HEK293T (cell line): ENCODE results near the gene TMTC2.

ENCODE experiments used
- ARNT ChIP-seq: fragments of 450-650 bp; IDR thresholded peaks from 2 replicates; pipeline ENCODE4 v1.6.1; 2017; ENCODE audit warnings: mild to moderate bottlenecking
- BHLHE40 ChIP-seq: fragments of 450-650 bp; IDR thresholded peaks from 2 replicates; pipeline ENCODE4 v1.6.1; 2016; ENCODE audit warnings: mild to moderate bottlenecking, moderate library complexity, borderline replicate concordance
- FOXK2 ChIP-seq: fragments of 450-650 bp; IDR thresholded peaks from 2 replicates; pipeline ENCODE4 v1.6.1; 2016; ENCODE audit warnings: mild to moderate bottlenecking
- NFRKB ChIP-seq: fragments of 450-650 bp; IDR thresholded peaks from 2 replicates; pipeline ENCODE4 v1.6.1; 2016; ENCODE audit warnings: mild to moderate bottlenecking, moderate library complexity
- SUZ12 ChIP-seq: fragments of 450-650 bp; IDR thresholded peaks from 2 replicates; pipeline ENCODE4 v1.6.1; 2016; ENCODE audit warnings: mild to moderate bottlenecking
- ZNF384 ChIP-seq: fragments of 450-650 bp; IDR thresholded peaks from 2 replicates; pipeline ENCODE4 v1.6.1; 2016

DNA sequence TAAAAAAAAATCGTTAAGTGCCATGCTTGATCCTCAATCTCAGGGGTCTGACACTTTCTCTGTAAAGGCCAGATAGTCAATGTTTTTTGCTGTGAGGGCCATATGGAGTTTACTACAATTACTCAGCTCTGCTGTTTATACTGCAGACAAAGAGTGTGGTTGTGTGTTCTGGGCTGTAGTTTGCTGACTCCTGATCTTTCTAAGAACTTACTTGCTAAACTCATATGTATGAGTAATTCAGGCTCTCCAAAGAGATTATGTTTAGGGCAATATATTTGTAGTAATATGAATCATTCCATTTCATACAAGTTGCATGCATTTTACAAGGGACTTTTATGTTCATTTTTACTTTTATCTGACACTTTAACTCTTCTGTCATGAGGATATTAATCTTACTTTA is 188.2 kb downstream of the TMTC2 start:
- TF ChIP-seq SUZ12, result no peak
- TF ChIP-seq BHLHE40, result no peak
- TF ChIP-seq FOXK2, result no peak
- TF ChIP-seq NFRKB, result no peak
- TF ChIP-seq ZNF384, result no peak
- TF ChIP-seq ARNT, result no peak
